Esophagus muscularis mucosa (tissue), 4 donors: Measurements from ENCODE around the gene SAMD14. TPM values are rescaled to one million over a fixed set of nuclear protein-coding genes. Genes with fewer than 3 reads are reported as not detected.

Source experiments
- DNase-seq: peaks from one replicate; pipeline ENCODE4 v3.0.0-alpha.2; 2017; ENCODE audit errors: extremely low spot score
- H3K27ac ChIP-seq, 4 donors: fragments of 200-600 bp; sonication (generic); replicated peaks in 1 of 4; 1 replicate in 3 of 4; 2 replicates in 1 of 4; pipeline ENCODE4 v1.5.1; 2016 to 2019; ENCODE audit warnings: mild to moderate bottlenecking in 1 of 4
- H3K27me3 ChIP-seq, 4 donors: fragments of 200-600 bp; sonication (generic); one replicate each; pipeline versions ENCODE4 v1.5.1 to v1.6.0; 2016 to 2019
- H3K36me3 ChIP-seq, 4 donors: fragments of 200-600 bp; sonication (generic); one replicate each; pipeline ENCODE4 v1.5.1; 2016 to 2019
- H3K4me1 ChIP-seq, 4 donors: fragments of 200-600 bp; sonication (generic); one replicate each; pipeline ENCODE4 v1.5.1; 2016 to 2019
- H3K4me3 ChIP-seq, 4 donors: fragments of 200-600 bp; sonication (generic); 1 replicate in 2 of 4; 2 replicates in 2 of 4; pipeline ENCODE4 v1.5.1; 2016 to 2019; ENCODE audit warnings: mild to moderate bottlenecking in 4 of 4, moderate library complexity in 1 of 4
- H3K9me3 ChIP-seq, 4 donors: fragments of 200-600 bp; sonication (generic); 1 replicate in 3 of 4; 2 replicates in 1 of 4; pipeline ENCODE4 v1.5.1; 2016 to 2019
- EP300 ChIP-seq: sonication (generic); formaldehyde crosslinking; IDR thresholded peaks from one replicate; pipeline ENCODE4 v1.6.1; 2017; ENCODE audit warnings: antibody characterized with exemption
- POLR2A ChIP-seq: fragments of 450-650 bp; IDR thresholded peaks from one replicate; pipeline ENCODE4 v1.6.1; 2017; ENCODE audit warnings: antibody characterized with exemption, moderate library complexity, mild to moderate bottlenecking, low read depth
- POLR2AphosphoS5 ChIP-seq, 2 donors: sonication (generic); formaldehyde crosslinking; IDR thresholded peaks; one replicate each; pipeline ENCODE4 v1.6.1; 2017; ENCODE audit warnings: antibody characterized with exemption in 2 of 2
- WGBS: methylation state at CpG from one replicate; pipeline ENCODE4 v1.1.5; 2018; 5-methylcytosine and 5-hydroxymethylcytosine counted together
- intact Hi-C: fragments of 100-400 bp; cut with DNase I; formaldehyde crosslinking; loops from one replicate; pipeline ENCODE4 v1.15.1; 2023
- total RNA-seq, 4 donors: library from RNA; depleted of rRNA; stranded (reverse); fragments of >200 nt; gene quantifications; one replicate each; pipeline versions ENCODE4 v1.1.0 to v1.2.1, GENCODE V29; 2016
- TF ChIP-seq, protein P1 (sequence below), 3 experiments: fragments of 200-600 bp in 2 of 3; fragments of 450-650 bp in 1 of 3; sonication (generic) in 2 of 3; IDR thresholded peaks; one replicate each; pipeline ENCODE4 v1.5.1; 2017 to 2019; ENCODE audit warnings: antibody characterized with exemption in 3 of 3, mild to moderate bottlenecking in 2 of 3, moderate library complexity in 1 of 3

The SAMD14 gene
- total RNA-seq, 4 donors from 2014 or later, result 0.98 to 1.8 (median 1.5) TPM

- peaks cover 33 to 77% (median 64%) of the 10 kb centered on the region in 4 donors for H3K36me3 ChIP-seq
- intact Hi-C loops, result no loop called here
- H3K27ac ChIP-seq, result peak overlapping the region in 3 of 4 donors; percentile 79 to 83 (median 81)
These were observed 26.7 kb downstream of the SAMD14 start for GRCh38 chr17:50103252-50103651.

DNA sequence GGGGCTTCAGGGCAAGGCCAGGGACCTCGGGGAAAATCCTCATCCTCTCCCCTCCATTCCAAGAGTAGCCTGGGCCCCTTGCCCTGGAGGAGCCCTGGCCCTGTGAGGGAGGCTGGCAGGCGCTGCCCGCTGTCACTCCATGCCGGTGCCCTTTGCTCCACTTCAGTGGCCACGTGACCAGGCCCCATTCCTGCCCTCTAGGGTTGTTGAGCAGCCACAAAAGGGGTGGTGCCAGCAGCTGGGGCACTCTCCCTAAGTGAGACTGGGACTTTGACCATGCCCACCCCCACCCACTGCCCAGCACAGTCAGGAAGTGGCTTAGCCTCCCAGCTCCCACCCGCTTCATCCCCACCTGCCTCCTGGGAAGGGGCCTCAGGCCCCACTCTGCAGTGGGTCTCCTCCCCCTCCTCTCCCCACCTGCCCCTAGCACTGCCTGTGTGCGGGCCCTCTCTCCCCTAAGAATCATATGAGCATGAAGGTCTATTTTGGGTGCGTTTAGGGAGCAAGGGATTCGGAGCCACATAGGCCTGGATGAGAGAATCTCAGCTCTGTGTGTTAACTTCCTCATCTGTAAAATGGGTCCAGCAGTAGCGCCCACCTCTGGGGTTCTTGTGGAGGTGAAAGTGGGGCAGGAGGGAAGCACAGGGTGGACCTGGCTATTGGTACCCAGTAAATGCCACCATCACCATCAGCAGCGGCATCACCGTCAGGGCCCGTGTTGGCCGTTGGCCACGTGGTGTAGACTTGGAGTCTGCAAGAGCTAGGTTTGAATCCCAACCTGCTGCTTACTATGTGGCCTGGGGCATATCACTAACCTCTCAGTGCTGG is 27.6 kb downstream of the SAMD14 start:
- Histone ChIP-seq H3K4me3 (peak overlapping the region in 1 of 4 donors; percentile 2), H3K27me3 (no peaks in the 10 kb centered on the region), H3K4me1 (peaks cover 57 to 66% (median 59%) of the 10 kb centered on the region in 4 donors), H3K36me3 (peaks cover 32 to 77% (median 64%) of the 10 kb centered on the region in 4 donors), H3K27ac (peak overlapping the region; percentile 51 to 83 (median 80)), H3K9me3 (no peaks in the 10 kb centered on the region)
- intact Hi-C loops, result no loop called here
- no peak for DNase-seq
- TF ChIP-seq POLR2AphosphoS5 (IDR thresholded peaks at IDR 0.05), result peak in 1 of 2 donors; percentile 13
- no peak for TF ChIP-seq EP300
- TF ChIP-seq POLR2A, result no peak
- TF ChIP-seq, protein P1, sequence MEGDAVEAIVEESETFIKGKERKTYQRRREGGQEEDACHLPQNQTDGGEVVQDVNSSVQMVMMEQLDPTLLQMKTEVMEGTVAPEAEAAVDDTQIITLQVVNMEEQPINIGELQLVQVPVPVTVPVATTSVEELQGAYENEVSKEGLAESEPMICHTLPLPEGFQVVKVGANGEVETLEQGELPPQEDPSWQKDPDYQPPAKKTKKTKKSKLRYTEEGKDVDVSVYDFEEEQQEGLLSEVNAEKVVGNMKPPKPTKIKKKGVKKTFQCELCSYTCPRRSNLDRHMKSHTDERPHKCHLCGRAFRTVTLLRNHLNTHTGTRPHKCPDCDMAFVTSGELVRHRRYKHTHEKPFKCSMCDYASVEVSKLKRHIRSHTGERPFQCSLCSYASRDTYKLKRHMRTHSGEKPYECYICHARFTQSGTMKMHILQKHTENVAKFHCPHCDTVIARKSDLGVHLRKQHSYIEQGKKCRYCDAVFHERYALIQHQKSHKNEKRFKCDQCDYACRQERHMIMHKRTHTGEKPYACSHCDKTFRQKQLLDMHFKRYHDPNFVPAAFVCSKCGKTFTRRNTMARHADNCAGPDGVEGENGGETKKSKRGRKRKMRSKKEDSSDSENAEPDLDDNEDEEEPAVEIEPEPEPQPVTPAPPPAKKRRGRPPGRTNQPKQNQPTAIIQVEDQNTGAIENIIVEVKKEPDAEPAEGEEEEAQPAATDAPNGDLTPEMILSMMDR (IDR thresholded peaks at IDR 0.05), result no peak
- 87% methylated on average over 6 of the region's 15 CpGs for WGBS

More at GRCh38 chr17:50103252-50103651, 26.7 kb downstream of the SAMD14 start:
- no peak for DNase-seq
- H3K4me3 ChIP-seq, result no peak overlapping the region
- WGBS, result no CpG with 5 or more reads among the region's 2 CpGs
- TF ChIP-seq POLR2AphosphoS5 (IDR thresholded peaks at IDR 0.05), result no peak
- TF ChIP-seq, protein P1 (IDR thresholded peaks at IDR 0.05), result no peak
- no peaks in the 10 kb centered on the region for H3K9me3 ChIP-seq
- H3K4me1 ChIP-seq, result peaks cover 49 to 57% (median 54%) of the 10 kb centered on the region in 4 donors
- H3K27me3 ChIP-seq, result no peaks in the 10 kb centered on the region

- H3K4me3 ChIP-seq, result peak overlapping the region in 1 of 4 donors; percentile 2
- intact Hi-C loops, result no loop called here
- no peaks in the 10 kb centered on the region for H3K9me3 ChIP-seq
- DNase-seq, result no peak
- 54% methylated on average over 14 of the region's 17 CpGs for WGBS
- TF ChIP-seq EP300, result no peak
- TF ChIP-seq, protein P1 (IDR thresholded peaks at IDR 0.05), result peak in 1 of 3 experiments; percentile 10
- peak overlapping the region; percentile 51 to 83 (median 80) for H3K27ac ChIP-seq
- peaks cover 26 to 73% (median 62%) of the 10 kb centered on the region in 4 donors for H3K36me3 ChIP-seq
- no peaks in the 10 kb centered on the region for H3K27me3 ChIP-seq
- peaks cover 65 to 74% (median 67%) of the 10 kb centered on the region in 4 donors for H3K4me1 ChIP-seq
These were observed 28.4 kb downstream of the SAMD14 start for GRCh38 chr17:50101346-50102163.

DNA sequence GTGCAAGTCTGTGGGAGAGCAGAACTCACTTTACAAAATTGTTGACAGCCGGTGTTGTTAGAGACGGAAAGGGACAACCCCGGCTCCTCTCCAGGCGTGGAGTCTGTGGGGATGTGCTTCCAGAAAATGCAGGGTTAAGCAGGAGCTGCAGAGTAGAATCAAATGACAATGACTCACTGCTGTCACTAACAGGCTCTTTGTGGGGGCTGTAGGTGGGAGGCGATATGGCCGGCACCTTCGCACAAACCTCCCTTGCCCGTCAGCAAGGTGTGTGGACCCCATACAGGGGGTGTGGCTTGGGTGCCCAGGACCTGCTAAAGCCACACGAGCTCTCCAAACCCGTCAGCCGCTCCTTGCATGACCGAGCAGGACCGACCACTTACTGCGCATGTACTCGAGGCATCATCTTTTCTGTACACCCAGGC is 29.0 kb downstream of the SAMD14 start:
- Histone ChIP-seq H3K27ac (peak overlapping the region; percentile 51 to 83 (median 80)), H3K4me1 (peaks cover 71 to 81% (median 73%) of the 10 kb centered on the region in 4 donors), H3K36me3 (peaks cover 21 to 67% (median 57%) of the 10 kb centered on the region in 4 donors), H3K4me3 (peak overlapping the region in 1 of 4 donors; percentile 2), H3K9me3 (no peaks in the 10 kb centered on the region), H3K27me3 (no peaks in the 10 kb centered on the region)
- intact Hi-C loops, result no loop called here
- DNase-seq, result no peak
- TF ChIP-seq POLR2A, result no peak
- 48% methylated on average over 11 of the region's 15 CpGs for WGBS

DNA sequence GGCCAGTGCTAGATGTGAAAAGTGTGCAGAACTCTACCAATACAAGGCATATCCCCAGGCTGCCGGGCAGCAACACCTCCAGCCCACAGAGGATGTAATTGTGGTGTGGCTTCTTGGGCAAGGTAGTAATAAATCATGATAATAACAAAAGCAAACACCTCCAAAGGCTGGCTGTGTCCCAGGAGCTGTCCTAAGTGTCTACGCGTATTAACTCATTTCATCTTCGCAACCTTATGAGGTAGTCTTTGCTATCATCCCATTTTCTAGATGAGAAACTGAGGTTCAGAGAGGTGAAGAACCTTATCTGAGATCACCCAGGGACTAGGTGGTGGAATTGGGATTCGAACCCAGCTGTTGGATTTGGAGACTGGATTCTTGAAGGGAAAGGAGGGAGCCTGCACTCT is 29.5 kb downstream of the SAMD14 start:
- H3K27me3 ChIP-seq, result no peaks in the 10 kb centered on the region
- peaks cover 72 to 83% (median 78%) of the 10 kb centered on the region in 4 donors for H3K4me1 ChIP-seq
- H3K4me3 ChIP-seq, result no peak overlapping the region
- peak overlapping the region; percentile 51 to 83 (median 80) for H3K27ac ChIP-seq
- no peak for DNase-seq
- TF ChIP-seq POLR2AphosphoS5 (IDR thresholded peaks at IDR 0.05) (peak in 1 of 2 donors; percentile 9), EP300 (no peak)
- peaks cover 17 to 62% (median 52%) of the 10 kb centered on the region in 4 donors for H3K36me3 ChIP-seq
- WGBS, result 56% methylated on average over 5 of the region's 5 CpGs
- H3K9me3 ChIP-seq, result no peaks in the 10 kb centered on the region
- intact Hi-C loops, result no loop called here
